Activated CD8-positive, alpha-beta memory T cell treated with anti-CD3 and anti-CD28 coated beads, Interleukin-2, amount 10 ng/mL, durations not matched to agents 7 days and 5 days (primary cell): ENCODE results near the gene CCL17. TPM values are rescaled to one million over a fixed set of nuclear protein-coding genes. Genes with fewer than 3 reads are reported as not detected.
"Not testable (repeated sequence)": the region's sequence is repeated elsewhere in the genome, so short reads cannot be mapped to it uniquely, and the experiment has no call there.

ENCODE experiments used
- ATAC-seq: fragments of 150-1000 bp; cut with Tn5 transposase; one replicate; pipeline ENCODE4 v1.10.0; 2021; ENCODE audit warnings: moderate library complexity
- CTCF ChIA-PET: fragments of 350-600 bp; sonication (Branson Sonifier 250); formaldehyde crosslinking; loops from one replicate; lab custom pipeline; 2021; ENCODE audit warnings: antibody characterized with exemption; lab: Charles Lee
- DNase-seq: peaks from one replicate; pipeline ENCODE4 v3.0.0-alpha.2; 2020
- H3K27ac Mint-ChIP-seq: one replicate; pipeline ENCODE4 v1.8.0; 2021; ENCODE audit warnings: mild to moderate bottlenecking, mixed read lengths
- H3K27me3 Mint-ChIP-seq: one replicate; pipeline ENCODE4 v1.8.0; 2021; ENCODE audit warnings: mixed read lengths
- H3K36me3 Mint-ChIP-seq: one replicate; pipeline ENCODE4 v1.8.0; 2021; ENCODE audit warnings: mild to moderate bottlenecking, mixed read lengths
- H3K4me1 Mint-ChIP-seq: one replicate; pipeline ENCODE4 v1.8.0; 2021; ENCODE audit warnings: mixed read lengths
- H3K4me3 Mint-ChIP-seq: one replicate; pipeline ENCODE4 v1.8.0; 2021; ENCODE audit warnings: mild to moderate bottlenecking, moderate library complexity, mixed read lengths
- H3K9me3 Mint-ChIP-seq: one replicate; pipeline ENCODE4 v1.8.0; 2022; ENCODE audit warnings: low read depth, mixed read lengths
- total RNA-seq, 2 experiments: library from RNA; stranded (reverse); gene quantifications; one replicate each; pipeline ENCODE4 v1.2.3, GENCODE V29; 2021

The CCL17 gene
- total RNA-seq, 2 experiments from 2014 or later, result 0.59 TPM; not detected in 1

DNA sequence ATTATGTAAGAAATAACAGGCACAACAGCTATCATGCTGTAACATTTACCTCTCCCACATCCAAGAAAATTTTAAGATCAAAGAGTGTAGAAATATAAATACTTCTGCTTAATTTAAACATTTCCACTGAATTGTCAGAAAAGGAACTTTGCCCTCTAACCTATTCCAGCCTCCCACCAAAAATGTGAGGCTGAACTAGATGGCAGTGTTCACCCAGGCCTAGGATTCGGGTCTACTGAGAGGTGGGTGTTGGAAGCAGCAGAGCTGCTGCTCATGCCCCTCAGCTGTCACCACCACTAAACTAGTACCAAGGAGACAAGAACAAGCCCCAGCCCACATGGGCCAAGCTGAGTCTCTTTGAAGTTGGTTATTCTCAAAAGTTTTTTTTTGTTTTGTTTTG lies 31.3 kb downstream of the CCL17 start:
- Mint-ChIP-seq H3K4me3 (no peak overlapping the region), H3K27me3 (no peaks in the 10 kb centered on the region), H3K9me3 (peaks cover 7% of the 10 kb centered on the region), H3K4me1 (no peaks in the 10 kb centered on the region), H3K36me3 (peaks cover 61% of the 10 kb centered on the region), H3K27ac (no peak overlapping the region)
- ATAC-seq, result no peak
- CTCF ChIA-PET, result no interaction called here
- no peak for DNase-seq

DNA sequence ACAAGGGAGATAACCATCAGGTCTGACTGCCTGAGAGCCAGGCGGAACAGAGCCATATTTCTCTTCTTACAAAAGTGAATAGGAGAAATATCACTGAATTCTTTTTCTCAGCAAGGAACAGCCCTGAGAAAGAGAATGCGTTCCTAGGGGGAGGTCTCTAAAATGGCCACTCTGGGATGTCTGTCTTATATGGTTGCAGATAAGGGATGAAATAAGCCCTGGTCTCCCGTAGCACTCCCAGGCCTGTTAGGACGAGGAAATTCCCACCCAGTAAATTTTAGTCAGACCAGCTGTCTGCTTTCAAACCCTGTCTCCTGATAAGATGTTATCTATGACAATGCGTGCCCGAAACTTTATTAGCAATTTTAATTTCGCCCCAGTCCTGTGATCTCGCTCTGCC lies 35.4 kb downstream of the CCL17 start:
- H3K27ac Mint-ChIP-seq, H3K4me3 Mint-ChIP-seq, H3K4me1 Mint-ChIP-seq, DNase-seq, ATAC-seq, H3K27me3 Mint-ChIP-seq: not testable (repeated sequence)
- CTCF ChIA-PET, result interaction anchor here (1.7 to 4.4 kb wide), 2 partner anchors 21 to 80 kb away, joined by 7 to 20 read pairs; no protein-coding TSS in a partner anchor
- Mint-ChIP-seq H3K36me3 (peaks cover 55% of the 10 kb centered on the region), H3K9me3 (peaks cover 12% of the 10 kb centered on the region)

DNA sequence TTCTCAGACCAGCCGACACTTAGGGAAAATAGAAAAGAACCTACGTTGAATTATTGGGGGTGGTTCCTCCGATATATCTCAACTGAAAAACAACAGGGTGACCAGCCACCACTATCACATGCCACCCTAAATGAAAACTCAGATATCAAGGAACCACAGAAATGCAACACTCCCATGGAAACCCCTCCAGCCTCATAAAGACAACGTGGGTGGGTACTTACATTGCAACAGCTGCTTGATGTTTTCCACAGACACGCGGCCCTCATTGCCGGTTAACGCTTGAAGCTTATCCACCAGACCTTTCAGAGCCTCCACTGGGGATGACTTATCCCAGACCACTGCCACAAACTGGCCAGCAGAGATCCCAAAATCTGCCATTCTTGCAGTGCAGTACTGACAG lies 36.0 kb downstream of the CCL17 start:
- peaks cover 12% of the 10 kb centered on the region for H3K9me3 Mint-ChIP-seq
- H3K27me3 Mint-ChIP-seq, DNase-seq, H3K4me3 Mint-ChIP-seq, H3K4me1 Mint-ChIP-seq, ATAC-seq, H3K27ac Mint-ChIP-seq: not testable (repeated sequence)
- CTCF ChIA-PET, result interaction anchor here (1.0 to 4.4 kb wide), 4 partner anchors 11 to 79 kb away, joined by 3 to 20 read pairs (median 4); no protein-coding TSS in a partner anchor
- H3K36me3 Mint-ChIP-seq, result peaks cover 53% of the 10 kb centered on the region

DNA sequence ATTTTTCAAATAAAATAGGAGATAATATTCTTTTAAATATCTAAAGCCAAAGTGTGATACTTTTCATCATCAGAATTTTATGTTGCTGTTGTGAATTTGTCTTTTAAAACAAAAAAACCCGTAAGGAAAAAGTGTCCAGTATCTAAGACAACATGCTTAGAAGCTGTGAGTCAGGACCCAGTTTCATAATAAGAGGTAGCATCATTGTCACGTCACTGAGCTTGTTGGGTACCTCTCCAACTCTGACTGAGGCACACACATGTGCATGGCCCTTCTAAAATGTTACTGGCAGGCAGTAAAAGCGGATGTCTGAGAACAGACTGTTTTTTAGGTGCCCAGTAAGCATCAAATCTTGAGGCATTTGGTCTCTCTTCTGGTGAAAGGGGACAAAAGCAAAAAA lies 40.1 kb downstream of the CCL17 start:
- CTCF ChIA-PET, result interaction anchor here (0.7 to 4.7 kb wide), 4 partner anchors 18 to 75 kb away, joined by 4 to 21 read pairs (median 6); partner anchors contain the start of gene POLR2C
- peaks cover 32% of the 10 kb centered on the region for H3K4me1 Mint-ChIP-seq
- no peak overlapping the region for H3K4me3 Mint-ChIP-seq
- H3K27me3 Mint-ChIP-seq, result no peaks in the 10 kb centered on the region
- no peak overlapping the region for H3K27ac Mint-ChIP-seq
- DNase-seq, result no peak
- no peak for ATAC-seq
- peaks cover 12% of the 10 kb centered on the region for H3K9me3 Mint-ChIP-seq
- peaks cover 33% of the 10 kb centered on the region for H3K36me3 Mint-ChIP-seq

DNA sequence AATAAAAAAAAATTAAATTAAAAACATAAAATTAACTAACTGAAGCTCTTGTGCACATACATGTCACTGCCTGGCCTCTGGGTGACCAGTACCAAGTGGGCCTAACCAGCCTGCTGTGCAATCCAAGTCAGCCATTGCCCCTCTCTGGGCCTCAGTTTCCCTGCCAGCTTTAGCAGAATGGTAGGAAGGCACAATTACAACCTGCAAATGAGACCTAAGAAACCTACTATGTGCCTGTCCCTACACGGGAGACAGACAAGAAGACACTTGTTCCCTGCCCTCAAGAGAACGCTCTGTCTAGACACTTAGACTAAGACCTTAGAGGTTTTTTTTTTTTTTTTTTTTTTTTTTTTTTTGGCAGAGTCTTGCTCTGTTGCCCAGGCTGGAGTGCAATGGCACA lies 40.9 kb downstream of the CCL17 start:
- peaks cover 35% of the 10 kb centered on the region for H3K4me1 Mint-ChIP-seq
- ATAC-seq (no peak), DNase-seq (no peak)
- H3K27ac Mint-ChIP-seq, result no peak overlapping the region
- H3K36me3 Mint-ChIP-seq, result peaks cover 27% of the 10 kb centered on the region
- H3K4me3 Mint-ChIP-seq, result no peak overlapping the region
- H3K9me3 Mint-ChIP-seq, result peaks cover 7% of the 10 kb centered on the region
- no peaks in the 10 kb centered on the region for H3K27me3 Mint-ChIP-seq
- CTCF ChIA-PET, result interaction anchor here (0.7 to 4.7 kb wide), 8 partner anchors 12 to 830 kb away, joined by 3 to 30 read pairs (median 10); partner anchors contain the start of gene POLR2C

DNA sequence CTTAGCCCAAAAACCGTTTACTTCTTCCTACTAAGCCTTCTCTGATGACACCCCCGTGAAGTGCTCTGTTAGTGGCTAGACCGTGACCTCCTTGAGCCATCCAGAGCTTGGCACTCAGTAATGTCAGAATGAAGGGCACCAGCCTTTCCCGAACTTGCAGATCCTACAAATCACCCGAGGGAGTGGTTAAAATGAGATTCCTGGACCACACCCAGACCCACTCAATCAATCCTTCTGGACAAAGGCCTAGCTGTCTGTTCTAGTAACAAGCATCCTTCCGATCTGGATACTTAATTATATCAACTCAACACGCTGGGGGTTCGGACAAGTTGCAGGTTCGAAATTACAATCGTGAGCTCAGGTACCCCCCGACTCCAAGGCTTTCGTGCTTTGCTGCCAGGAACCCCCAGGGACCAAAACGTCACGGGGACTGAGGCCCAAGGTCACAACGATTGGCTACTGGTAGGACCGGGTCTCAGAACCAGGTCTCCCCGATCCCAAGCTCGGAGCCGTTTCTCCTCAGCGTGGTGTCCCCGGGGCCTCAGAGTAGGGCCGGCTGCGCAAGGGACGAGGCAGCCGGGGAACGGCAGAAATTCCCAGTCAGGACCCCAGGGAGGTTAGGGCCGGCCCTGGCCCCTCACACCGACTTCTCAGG lies 42.1 kb downstream of the CCL17 start:
- DNase-seq, result peak; percentile 63
- Mint-ChIP-seq H3K27me3 (no peaks in the 10 kb centered on the region), H3K36me3 (peaks cover 15% of the 10 kb centered on the region), H3K27ac (peak overlapping the region; percentile 86), H3K4me1 (peaks cover 37% of the 10 kb centered on the region), H3K4me3 (peak overlapping the region; percentile 94), H3K9me3 (no peaks in the 10 kb centered on the region)
- peak; percentile 25 for ATAC-seq
- CTCF ChIA-PET, result interaction anchor here (0.7 to 5.6 kb wide), 9 partner anchors 11 to 831 kb away, joined by 3 to 55 read pairs (median 13); partner anchors contain the start of gene POLR2C

GRCh38 chr16:57447186-57447962 lies 42.8 kb downstream of the CCL17 start, which contains the start of the genes CIAPIN1 and COQ9:
CIAPIN1 (minus strand) TSS chr16:57447385; CDS start chr16:57440928, 6,457 bp downstream.
COQ9 (plus strand) TSS chr16:57447479; CDS start chr16:57447506, 27 bp downstream.
- ATAC-seq, result peak; percentile 100
- H3K9me3 Mint-ChIP-seq, result no peaks in the 10 kb centered on the region

DNA sequence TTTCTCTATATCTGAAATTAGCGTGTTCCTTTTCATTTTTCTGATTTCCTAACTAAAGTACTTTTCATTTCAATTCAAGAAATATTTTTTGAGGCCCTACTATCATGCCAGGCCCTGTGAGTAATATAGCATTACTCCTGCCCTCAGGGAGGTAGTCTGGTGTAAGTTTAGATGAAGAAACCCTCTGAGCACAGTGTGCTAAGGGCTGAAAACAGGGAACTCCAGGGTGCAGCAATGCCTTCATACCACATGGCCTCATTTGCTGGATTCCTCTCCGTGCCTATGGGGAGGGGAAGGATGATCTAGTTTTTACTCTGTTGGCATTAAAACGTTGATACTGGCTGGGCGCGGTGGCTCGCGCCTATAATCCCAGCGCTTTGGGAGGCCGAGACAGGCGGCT lies 47.5 kb downstream of the CCL17 start:
- CTCF ChIA-PET, result interaction anchor here (0.9 to 5.6 kb wide), 4 partner anchors 10 to 68 kb away, joined by 3 to 55 read pairs (median 4); partner anchors contain the start of gene POLR2C

More at GRCh38 chr16:57447186-57447962, 42.8 kb downstream of the CCL17 start, which contains the start of the genes CIAPIN1 and COQ9:
- Mint-ChIP-seq H3K4me3 (peak within 1 kb of the TSS; percentile 94), H3K36me3 (peaks cover 16% of the 10 kb centered on the region), H3K27ac (peak within 1 kb of the TSS; percentile 86), H3K4me1 (peaks cover 37% of the 10 kb centered on the region), H3K27me3 (no peaks in the 10 kb centered on the region)
- DNase-seq, result peak; percentile 97
- CTCF ChIA-PET, result interaction anchor here (0.7 to 5.6 kb wide), 7 partner anchors 10 to 147 kb away, joined by 3 to 55 read pairs (median 14); partner anchors contain the start of gene POLR2C

GRCh38 chr16:57462209-57462977 lies 57.8 kb downstream of the CCL17 start, which contains the start of gene POLR2C:
POLR2C (plus strand) TSS chr16:57462679; CDS start chr16:57462725, 46 bp downstream.
- CTCF ChIA-PET, result interaction anchor here (0.6 to 5.2 kb wide), 24 partner anchors 10 to 217 kb away, joined by 3 to 55 read pairs (median 5); partner anchors contain the start of genes ADGRG5, CCDC102A, CIAPIN1 and COQ9
- ATAC-seq, result peak; percentile 96
- Mint-ChIP-seq H3K27ac (peak within 1 kb of the TSS; percentile 98), H3K27me3 (no peaks in the 10 kb centered on the region), H3K4me3 (peak within 1 kb of the TSS; percentile 94), H3K9me3 (no peaks in the 10 kb centered on the region), H3K4me1 (peaks cover 31% of the 10 kb centered on the region), H3K36me3 (peaks cover 16% of the 10 kb centered on the region)
- peak; percentile 94 for DNase-seq

More for the DNA sequence above, 47.5 kb downstream of the CCL17 start:
- Mint-ChIP-seq H3K4me3 (no peak overlapping the region), H3K36me3 (peaks cover 32% of the 10 kb centered on the region), H3K27ac (no peak overlapping the region), H3K9me3 (no peaks in the 10 kb centered on the region), H3K4me1 (peaks cover 20% of the 10 kb centered on the region), H3K27me3 (no peaks in the 10 kb centered on the region)
- ATAC-seq (no peak), DNase-seq (no peak)

- Mint-ChIP-seq H3K36me3 (peaks cover 18% of the 10 kb centered on the region), H3K4me1 (peaks cover 31% of the 10 kb centered on the region), H3K4me3 (peak overlapping the region; percentile 94), H3K9me3 (no peaks in the 10 kb centered on the region), H3K27ac (peak overlapping the region; percentile 98), H3K27me3 (no peaks in the 10 kb centered on the region)
- DNase-seq (no peak), ATAC-seq (peak; percentile 24)
- CTCF ChIA-PET, result interaction anchor here (0.6 to 5.2 kb wide), 20 partner anchors 9 to 217 kb away, joined by 3 to 55 read pairs (median 5); partner anchors contain the start of genes ADGRG5, CCDC102A, CIAPIN1 and COQ9
These were observed 58.4 kb downstream of the CCL17 start for GRCh38 chr16:57462978-57463362.

DNA sequence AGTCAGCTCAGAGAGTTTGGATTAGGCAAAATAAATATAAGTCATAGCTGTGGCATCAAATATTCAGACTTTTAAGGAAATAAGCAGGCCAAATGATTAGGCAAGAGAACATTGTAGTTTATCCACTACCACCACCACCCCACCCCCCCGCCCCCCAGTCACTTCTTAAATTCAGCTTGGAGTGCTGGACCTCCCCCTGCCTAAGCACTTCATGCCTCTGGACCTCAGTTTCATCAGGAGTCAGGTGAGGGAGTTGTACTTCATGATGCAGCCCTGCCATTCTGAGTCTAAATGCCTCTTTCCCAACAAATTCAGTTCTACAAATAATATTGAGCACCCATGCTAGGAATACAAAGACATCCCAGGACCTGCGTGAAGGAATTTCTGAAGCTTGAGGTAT lies 60.0 kb downstream of the CCL17 start:
- DNase-seq (no peak), ATAC-seq (no peak)
- Mint-ChIP-seq H3K9me3 (no peaks in the 10 kb centered on the region), H3K36me3 (peaks cover 24% of the 10 kb centered on the region), H3K4me1 (peaks cover 32% of the 10 kb centered on the region), H3K27ac (no peak overlapping the region), H3K27me3 (no peaks in the 10 kb centered on the region), H3K4me3 (no peak overlapping the region)
- CTCF ChIA-PET, result interaction anchor here (1.0 to 5.2 kb wide), 6 partner anchors 11 to 59 kb away, joined by 3 to 55 read pairs (median 13); partner anchors contain the start of genes CIAPIN1 and COQ9
